GM12865 (cell line): ENCODE measurements around the gene GCDH.
"Not testable (repeated sequence)": the region's sequence is repeated elsewhere in the genome, so short reads cannot be mapped to it uniquely, and the experiment has no call there.

Experiments
- DNase-seq: peaks from one replicate; pipeline ENCODE4 v3.0.0; 2010; ENCODE audit warnings: low read depth
- H3K4me3 ChIP-seq: 2 replicates; pipeline ENCODE4 v1.5.1; 2011; ENCODE audit warnings: mild to moderate bottlenecking, low read depth, low read length, control low read depth
- TF ChIP-seq, protein P1 (sequence below): IDR thresholded peaks from 2 replicates; pipeline ENCODE4 v1.5.1; 2011; ENCODE audit warnings: low read length, control low read depth, low read depth, inconsistent platforms; ENCODE audit not compliant: insufficient read depth; ENCODE audit errors: missing control alignments

GCDH gene

DNA sequence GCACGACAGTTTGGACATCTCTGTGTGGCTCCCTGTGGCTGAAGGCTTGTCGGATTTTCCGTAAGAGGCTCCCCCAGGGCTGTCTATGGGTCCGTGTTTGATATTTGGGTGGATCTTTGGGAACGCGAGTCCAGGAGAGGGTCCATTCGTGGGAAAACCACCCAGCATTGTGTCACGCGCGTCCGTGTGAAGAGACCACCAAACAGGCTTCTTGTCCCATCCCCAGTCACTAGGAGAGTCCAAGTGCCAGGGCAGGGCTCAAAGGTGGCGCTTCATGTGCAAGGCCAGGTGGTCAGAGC lies 6.4 kb upstream of the GCDH start:
- H3K4me3 ChIP-seq = peak overlapping the region; percentile 41; the same call in 1 of the 2 replicates
- no peak for DNase-seq
- TF ChIP-seq, protein P1, sequence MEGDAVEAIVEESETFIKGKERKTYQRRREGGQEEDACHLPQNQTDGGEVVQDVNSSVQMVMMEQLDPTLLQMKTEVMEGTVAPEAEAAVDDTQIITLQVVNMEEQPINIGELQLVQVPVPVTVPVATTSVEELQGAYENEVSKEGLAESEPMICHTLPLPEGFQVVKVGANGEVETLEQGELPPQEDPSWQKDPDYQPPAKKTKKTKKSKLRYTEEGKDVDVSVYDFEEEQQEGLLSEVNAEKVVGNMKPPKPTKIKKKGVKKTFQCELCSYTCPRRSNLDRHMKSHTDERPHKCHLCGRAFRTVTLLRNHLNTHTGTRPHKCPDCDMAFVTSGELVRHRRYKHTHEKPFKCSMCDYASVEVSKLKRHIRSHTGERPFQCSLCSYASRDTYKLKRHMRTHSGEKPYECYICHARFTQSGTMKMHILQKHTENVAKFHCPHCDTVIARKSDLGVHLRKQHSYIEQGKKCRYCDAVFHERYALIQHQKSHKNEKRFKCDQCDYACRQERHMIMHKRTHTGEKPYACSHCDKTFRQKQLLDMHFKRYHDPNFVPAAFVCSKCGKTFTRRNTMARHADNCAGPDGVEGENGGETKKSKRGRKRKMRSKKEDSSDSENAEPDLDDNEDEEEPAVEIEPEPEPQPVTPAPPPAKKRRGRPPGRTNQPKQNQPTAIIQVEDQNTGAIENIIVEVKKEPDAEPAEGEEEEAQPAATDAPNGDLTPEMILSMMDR = no peak

DNA sequence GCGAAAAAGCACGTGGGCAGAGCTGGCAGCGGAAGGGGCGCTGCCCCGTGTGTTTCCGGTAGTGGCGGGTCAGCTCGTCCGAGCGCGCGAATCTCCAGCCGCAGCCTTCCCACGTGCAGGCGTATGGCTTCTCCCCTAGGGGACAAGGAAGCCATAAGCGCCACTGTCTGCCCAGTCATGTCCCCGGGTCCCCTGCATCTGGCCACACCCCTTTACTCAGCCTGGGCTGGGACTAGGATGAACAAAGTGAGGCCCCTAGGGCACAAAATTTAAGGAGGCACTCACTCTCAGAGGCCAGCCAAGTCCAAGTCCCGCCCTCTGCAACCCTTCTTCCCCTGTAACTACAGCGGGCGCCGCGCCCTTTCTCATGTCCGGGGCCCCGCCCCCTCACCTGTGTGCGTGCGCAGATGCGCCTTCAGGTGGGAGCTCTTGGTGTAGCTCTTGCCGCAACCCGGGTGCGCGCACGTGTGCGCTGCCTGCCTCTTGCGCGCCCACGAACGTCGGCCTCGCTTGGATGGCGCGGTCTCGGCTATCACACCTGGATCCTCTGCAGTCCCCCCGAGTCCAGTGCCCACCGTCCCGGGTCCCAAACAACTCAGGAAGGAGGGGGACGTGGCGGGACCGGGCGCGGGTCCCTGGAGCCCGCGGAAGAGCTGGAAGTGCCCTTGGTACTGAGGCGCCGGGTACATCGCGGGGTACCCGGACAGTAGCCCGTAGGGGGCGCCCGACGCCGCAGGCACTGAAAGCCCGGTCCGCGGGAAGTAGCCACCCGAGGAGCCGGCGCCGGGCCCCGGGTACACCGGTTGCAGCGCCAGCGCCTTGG lies 5.8 kb upstream of the GCDH start:
- DNase-seq = peak; percentile 89
- peak overlapping the region; percentile 41 for H3K4me3 ChIP-seq
- TF ChIP-seq, protein P1 = peak; percentile 63

DNA sequence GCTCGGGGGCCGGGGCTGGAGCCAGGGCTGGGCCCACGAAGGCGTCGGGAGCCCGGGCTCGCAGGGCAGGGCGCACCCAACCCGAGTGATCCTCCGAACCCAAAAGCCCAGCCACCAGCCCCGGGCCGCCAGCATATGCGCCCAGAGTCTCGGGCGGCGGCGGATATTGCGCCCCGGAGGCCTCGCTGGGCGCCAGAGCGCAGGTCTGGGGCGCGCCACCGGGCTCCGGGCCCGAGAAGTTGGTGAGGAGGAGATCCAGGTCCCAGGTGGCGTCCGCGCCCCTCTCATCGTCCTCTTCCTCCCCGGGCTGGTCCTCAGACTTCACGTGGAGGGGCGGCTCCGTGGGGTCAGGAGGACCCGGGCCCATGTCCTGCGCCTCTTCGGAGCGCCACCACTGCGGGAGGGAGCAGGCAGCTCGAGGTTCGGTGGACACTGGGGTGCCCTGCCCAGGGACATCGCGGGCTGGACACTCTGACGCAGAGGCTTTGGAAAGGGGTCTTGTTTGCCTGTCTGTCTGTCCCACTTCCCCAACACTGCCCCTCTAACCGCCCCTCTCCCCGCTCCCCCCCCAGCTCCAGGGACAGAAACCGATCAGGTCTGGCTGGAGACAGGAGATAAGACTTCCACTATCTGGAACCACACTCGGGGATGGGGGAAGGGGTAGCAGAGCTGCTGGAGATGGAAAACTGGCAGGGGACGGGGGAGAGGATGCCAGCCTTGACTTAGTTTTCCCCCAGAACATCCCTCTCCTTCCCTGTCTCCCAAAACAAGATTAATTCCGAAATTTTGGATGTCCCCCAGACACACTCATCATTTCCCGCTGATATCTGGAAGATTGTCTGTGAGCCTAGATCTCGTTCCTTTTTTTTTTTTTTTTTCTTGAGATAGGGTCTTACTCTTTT lies 5.0 kb upstream of the GCDH start:
- H3K4me3 ChIP-seq = no peak overlapping the region
- no peak for DNase-seq
- TF ChIP-seq, protein P1 = no peak

DNA sequence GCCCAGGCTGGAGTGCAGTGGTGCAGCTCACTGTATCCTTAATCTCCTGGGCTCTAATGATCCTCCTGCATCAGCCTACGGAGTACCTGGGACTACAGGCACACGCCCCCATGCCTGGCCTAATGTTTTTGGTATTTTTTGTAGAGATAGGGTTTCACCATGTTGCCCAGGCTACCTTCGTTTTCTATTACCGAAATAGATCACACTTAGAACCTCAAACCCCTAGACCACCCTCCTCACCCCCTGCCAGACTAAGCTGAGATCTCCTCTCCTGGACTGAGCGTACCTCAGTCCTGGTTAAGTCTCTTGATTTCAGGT lies 4.3 kb upstream of the GCDH start:
- no peak for DNase-seq
- TF ChIP-seq, protein P1 = no peak
- no peak overlapping the region for H3K4me3 ChIP-seq

DNA sequence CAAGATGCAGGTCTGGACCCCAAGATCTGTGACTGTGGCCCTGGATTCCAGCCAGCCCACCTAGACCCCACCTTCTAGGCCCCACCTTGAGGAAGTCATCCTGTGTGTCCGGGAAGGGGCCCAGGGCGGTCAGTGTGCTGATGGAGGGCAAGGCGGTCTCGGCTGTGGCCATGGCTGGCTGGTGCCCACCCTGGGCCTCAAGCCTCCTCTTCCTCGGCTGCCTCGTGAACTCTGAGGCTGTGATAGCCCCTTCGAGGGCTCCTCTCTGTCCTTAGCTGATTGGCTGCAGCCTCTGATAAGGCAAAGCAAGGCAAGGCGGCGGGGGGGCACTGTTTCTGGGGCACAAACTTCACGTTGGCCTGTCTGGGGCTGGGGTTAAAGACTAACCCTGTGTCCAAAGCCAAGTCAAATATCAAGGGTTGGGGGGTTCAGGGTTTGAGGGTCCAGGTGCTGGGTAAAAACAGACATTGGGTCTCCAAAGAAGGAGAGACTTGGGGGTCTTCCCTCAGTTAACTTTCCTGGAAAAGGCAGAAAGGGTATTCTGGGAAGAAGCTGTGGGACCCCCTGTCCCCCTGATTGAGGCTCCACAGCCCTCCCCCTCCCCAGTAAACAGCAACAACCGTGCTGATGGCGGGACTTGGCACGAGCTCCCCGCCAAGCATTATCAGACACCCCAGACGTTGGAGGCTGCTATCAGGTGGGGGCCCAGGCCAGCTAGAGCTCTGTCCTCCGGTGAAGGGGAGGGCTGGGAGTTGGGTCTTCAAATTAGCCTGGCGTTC lies 3.8 kb upstream of the GCDH start, which contains the start of gene KLF1:
TSS of gene KLF1 (minus strand) at position 233 of the 779 bp plus-strand sequence. CDS start at position 172, 61 bp downstream.
- TF ChIP-seq, protein P1 = no peak
- DNase-seq = no peak
- H3K4me3 ChIP-seq = no peak within 1 kb of the TSS

DNA sequence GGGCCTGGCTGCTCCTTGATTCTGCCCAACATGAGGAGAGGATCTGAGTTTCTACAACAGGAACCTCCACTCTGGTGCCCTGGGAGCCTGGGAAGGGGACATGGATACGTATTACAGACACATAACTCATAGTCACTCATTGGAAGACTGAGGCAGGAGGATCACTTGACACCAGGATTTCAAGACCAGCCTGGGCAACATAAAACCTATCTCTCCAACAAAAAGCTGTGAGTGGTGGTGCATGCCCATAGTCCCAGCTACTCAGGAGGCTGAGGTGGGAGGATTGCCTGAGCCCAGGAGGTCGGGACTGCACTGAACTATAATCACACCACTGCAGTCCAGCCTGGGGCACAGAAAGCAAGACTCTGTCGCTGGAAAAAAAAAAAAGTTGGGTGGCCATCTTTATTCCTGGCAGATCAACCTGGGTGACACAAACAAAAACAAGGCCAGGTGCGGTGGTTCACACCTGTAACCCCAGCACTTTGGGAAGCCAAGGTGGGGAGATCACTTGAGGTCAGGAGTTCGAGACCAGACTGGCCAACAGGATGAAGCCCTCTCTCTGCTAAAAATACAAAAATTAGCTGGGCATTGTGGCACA lies 2.9 kb upstream of the GCDH start:
- DNase-seq = no peak
- H3K4me3 ChIP-seq = no peak overlapping the region
- TF ChIP-seq, protein P1 = no peak

DNA sequence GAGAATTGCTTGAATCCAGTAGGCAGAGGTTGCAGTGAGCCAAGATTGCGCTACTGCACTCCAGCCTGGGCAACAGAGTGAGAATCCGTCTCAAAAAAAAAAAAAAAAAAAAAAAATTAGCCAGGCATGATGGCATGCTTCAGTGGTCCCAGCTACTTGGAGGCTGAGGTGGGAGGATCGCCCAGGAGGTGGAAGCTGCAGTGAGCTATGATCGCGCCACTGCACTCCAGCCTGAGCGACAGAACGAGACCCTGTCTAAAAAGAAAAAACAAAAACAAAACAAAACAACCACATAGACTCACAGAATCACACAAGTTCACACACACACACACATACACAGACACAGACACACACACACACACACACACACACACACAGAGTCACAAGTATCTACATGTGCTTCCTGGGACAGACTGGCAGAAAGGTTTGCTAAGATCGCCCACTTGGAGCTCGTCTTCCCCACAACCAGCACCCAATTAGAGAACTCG lies 617 bp upstream of the GCDH start:
- DNase-seq = not testable (repeated sequence)
- H3K4me3 ChIP-seq = peak overlapping the region; percentile 50
